ELF-1 (cell line): ENCODE measurements around the gene LAMA1.

Experiments used
- DNase-seq: peaks from one replicate; pipeline ENCODE4 v3.0.0-alpha.2; 2016; ENCODE audit warnings: low read depth, low spot score

The LAMA1 gene

GRCh38 chr18:6994056-6994770, 123.4 kb downstream of the LAMA1 start:
- DNase-seq: no peak

- DNase-seq: no peak
Observed at GRCh38 chr18:6992761-6993160, 124.8 kb downstream of the LAMA1 start.

DNA sequence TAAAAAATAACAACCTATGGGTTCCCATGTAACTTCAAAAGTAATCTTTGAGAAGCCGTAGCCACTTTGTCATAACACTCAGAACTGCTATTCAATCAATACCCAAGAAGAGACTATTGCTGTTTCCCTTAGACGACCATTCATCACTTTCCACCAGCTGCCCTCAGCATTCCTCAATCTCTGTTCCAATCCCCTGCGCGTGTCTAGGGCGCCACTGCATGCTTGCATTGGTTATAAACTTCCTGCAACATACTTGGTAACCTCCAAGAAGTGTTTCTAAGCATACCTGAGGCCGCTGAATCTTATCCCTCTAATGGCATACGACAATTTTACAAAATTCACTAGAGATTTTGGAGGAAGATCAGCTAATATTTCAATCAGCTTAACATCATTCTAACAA, 134.2 kb downstream of the LAMA1 start:
- DNase-seq: no peak

DNA sequence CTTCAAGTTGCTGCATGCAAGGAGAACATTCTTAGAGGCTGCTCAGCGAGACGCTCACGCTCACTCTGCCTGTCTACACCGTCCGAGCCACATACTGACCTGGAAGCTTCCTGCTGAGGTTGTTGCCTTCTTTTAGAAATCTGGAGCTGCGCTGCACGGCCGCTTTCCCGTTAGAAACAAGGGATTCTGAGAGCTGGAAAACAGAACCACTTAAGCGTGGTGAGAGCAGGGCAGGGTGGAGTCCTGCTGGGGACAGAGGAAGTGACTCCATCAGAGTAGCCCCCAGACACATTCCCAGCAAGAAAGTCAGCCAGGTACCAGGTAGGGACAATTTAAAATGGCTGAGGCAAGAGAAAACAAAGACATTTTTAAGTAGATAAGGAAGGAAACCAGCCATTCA, 135.2 kb downstream of the LAMA1 start:
- DNase-seq: no peak

GRCh38 chr18:6980363-6980762, 137.2 kb downstream of the LAMA1 start:
- no peak for DNase-seq

- peak; percentile 41 for DNase-seq
Observed at GRCh38 chr18:6979954-6980353, 137.6 kb downstream of the LAMA1 start.

DNA sequence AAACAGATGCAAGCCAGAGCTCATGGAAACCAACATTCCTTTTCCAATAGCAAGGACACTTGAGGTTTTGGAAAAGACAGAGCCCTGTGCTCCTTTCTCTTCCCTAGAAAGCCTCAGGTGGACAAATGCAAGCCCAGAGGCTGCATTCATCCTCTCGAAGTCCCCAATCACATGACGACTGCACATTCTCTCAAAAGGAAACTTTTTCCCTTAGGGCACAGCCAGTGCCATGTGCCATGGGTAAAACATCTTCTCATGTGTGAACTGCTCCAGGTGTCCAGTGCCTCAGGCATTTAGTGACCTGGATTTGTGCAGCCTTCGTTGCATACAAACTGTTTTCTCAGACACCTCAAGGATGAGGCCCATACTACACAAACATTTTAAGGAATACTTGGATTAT, 140.7 kb downstream of the LAMA1 start:
- peak; percentile 17 for DNase-seq

DNA sequence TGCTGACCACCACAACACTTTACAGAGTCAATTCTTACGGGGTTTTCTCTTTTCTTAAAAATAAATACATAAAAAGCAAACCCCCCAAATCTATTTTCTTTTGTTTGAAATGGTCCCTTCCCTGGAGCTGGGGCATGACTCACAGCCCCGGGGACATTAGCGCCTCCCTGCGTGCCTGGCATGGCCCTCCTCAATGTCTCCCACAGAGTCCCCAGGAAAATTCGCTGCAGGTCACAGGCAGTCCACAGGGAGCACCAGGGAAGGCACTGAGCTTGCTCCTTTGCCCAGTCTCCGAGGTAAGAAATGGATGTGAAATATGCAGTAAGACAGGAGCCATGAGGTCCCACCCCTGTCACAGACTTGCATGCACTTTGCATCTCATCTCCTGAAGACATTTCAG, 142.5 kb downstream of the LAMA1 start:
- DNase-seq: no peak

GRCh38 chr18:6971823-6972478, 145.6 kb downstream of the LAMA1 start:
- DNase-seq: no peak

DNA sequence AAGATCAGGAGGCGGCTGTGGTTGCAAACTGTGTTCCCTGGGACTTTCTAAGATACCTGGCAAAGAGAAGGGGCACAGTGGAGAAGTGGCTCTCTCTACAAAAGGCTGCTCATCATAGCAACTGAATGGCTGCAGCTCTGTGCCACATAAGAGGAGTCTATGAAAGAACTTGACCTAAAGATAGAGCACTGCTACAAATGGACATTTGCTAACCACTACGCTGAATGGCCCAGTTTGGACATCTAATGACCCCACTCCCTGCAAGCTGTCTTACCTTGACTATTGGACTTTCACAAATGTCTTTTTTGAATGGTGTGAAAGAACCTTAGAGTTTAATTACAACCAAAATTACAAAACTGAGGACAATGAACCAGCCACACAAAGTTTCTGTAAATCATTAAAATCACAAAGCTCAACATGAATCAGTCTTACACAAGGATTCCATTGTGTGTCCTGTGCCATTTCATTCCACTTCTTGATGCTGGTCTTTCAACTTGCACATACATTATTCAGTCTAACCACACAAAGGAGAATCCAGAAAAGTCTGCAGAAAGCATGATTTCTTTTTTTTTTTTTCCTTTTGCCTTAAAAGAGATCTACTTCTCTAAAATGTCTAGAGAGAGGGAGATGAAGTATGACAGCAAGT, 154.0 kb downstream of the LAMA1 start:
- DNase-seq: no peak

GRCh38 chr18:6962571-6963451, 154.8 kb downstream of the LAMA1 start:
- DNase-seq: no peak

DNA sequence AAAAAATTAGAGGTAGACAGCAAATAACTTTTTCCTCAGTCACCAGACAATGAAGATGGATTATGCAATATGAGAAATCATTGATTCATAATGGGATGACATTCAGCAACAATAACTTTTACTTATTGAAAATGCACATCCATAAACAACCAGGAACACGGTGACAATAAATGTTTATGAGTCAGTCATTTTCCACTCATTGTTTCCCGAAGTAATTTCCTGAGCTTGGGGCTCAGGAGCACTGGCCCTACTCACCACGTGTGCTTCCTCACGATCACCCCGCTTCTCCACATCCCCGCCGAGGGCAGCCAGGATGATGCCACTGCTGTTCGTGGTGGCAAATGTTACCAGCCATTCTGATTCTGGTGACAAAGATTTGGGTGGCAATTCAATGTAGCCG, 156.3 kb downstream of the LAMA1 start:
- DNase-seq: no peak

GRCh38 chr18:6960656-6961055, 156.9 kb downstream of the LAMA1 start:
- DNase-seq: no peak

DNA sequence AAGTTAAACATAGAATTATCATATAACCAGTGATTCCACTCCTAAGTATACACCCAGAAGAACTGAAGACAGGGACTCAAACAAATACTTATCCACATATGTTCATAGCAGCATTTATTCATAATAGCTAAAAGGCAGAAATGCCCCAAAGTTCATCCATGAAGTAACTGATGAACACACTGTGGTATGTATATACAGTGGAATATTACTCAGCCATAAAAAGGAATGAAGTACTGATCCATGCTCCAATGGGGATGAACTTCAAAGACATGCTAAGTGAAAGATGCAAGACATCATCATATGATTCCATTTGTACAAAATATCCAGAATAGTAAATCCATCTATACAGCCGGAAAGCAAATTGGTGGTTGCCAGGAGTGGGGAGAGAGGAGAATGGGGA, 157.5 kb downstream of the LAMA1 start:
- no peak for DNase-seq

GRCh38 chr18:6959110-6959509, 158.5 kb downstream of the LAMA1 start:
- DNase-seq: peak; percentile 18

GRCh38 chr18:6956999-6957398, 160.6 kb downstream of the LAMA1 start:
- no peak for DNase-seq

- DNase-seq: no peak
Observed at GRCh38 chr18:6956495-6956894, 161.1 kb downstream of the LAMA1 start.

DNA sequence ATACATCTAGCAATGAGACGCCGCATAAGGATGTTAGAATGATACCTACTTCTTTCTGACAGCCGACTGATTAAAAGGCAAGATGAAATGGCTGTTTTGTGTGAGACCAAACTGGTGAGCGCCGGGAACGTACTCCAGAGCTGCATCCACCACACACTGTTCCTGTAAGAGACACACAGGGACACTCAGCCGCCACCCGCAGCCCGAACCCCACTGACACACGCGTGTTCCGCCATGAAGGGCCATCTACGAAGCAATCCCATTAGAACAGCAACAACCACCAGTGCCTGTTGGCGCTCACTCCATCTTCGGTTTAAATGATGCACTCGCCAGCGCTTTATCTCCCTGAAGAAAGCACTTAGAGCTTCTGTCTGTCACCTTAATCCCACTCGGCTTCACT, 162.3 kb downstream of the LAMA1 start:
- no peak for DNase-seq

- DNase-seq: no peak
Observed at GRCh38 chr18:6954501-6954900, 163.1 kb downstream of the LAMA1 start.

DNA sequence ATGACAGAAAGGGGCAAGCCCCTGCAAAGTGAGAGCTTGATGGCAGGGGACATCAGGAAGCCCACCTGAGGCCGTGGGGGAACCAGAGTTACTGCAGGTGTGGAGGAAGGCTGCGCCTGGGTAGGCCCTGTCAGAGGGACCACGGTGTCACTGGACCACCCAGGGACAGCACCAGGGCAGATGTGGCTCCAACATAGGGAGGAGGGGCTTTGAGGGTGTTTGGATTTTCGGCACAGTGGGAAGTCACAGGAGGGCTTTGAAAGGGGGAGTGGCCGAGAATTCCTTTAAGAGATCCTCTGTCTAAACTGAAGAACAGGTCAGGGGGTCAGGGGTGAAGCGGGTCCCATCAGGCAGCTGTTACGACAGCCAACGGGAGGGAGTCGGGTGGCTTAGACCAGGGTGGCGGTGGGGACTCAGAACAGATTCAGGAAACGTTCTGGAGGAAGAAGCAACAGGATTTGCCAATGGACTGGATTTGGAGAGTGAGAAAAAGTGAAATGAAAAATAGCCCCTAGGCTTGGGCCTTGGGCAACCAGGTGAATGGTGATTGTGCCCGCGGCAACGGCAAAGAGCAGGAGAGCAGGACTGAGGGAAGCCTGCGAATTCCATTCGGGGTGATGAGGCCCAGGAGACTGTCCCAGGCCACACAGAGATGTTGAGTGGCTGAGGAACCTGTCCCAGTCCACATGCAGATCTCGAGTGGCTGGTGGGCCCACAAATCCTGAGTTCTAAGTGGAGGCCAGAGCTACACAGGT, 166.1 kb downstream of the LAMA1 start:
- DNase-seq: peak; percentile 32

- DNase-seq: no peak
Observed at GRCh38 chr18:6950641-6951040, 167.0 kb downstream of the LAMA1 start.
